Measurements from ENCODE around the gene CFAP57.

The CFAP57 gene

GRCh38 chr1:43246466-43247213 lies 74.5 kb downstream of the CFAP57 start:
- DNase-seq (ENCODE audit: insufficient read length, low spot score): no peak
- TF ChIP-seq POU2F2 (IDR thresholded peaks at IDR 0.05; ENCODE audit: low read depth, low read length) (no peak), TAF1 (IDR thresholded peaks at IDR 0.05; ENCODE audit: low read depth, low read length) (no peak), POLR2AphosphoS5 (IDR thresholded peaks at IDR 0.05; ENCODE audit: low read depth, low read length) (no peak), SPI1 (IDR thresholded peaks at IDR 0.05; ENCODE audit: low read depth, low read length) (no peak), PAX5 (IDR thresholded peaks at IDR 0.05; ENCODE audit: insufficient read depth, low read length, severe bottlenecking) (no peak), POLR2A (IDR thresholded peaks at IDR 0.05; ENCODE audit: low read depth, low read length) (no peak)
- no peak for FAIRE-seq

- FAIRE-seq: no peak
- DNase-seq (ENCODE audit: insufficient read length, low spot score): no peak
- TF ChIP-seq POLR2AphosphoS5 (IDR thresholded peaks at IDR 0.05; ENCODE audit: low read depth, low read length): no peak
- TF ChIP-seq POLR2A (IDR thresholded peaks at IDR 0.05; ENCODE audit: low read depth, low read length): no peak
- TF ChIP-seq SPI1 (IDR thresholded peaks at IDR 0.05; ENCODE audit: low read depth, low read length): no peak
- no peak for TF ChIP-seq TAF1 (IDR thresholded peaks at IDR 0.05; ENCODE audit: low read depth, low read length)
- no peak for TF ChIP-seq PAX5 (IDR thresholded peaks at IDR 0.05; ENCODE audit: insufficient read depth, low read length, severe bottlenecking)
- no peak for TF ChIP-seq POU2F2 (IDR thresholded peaks at IDR 0.05; ENCODE audit: low read depth, low read length)
Observed at GRCh38 chr1:43247256-43247921, 75.3 kb downstream of the CFAP57 start.

GRCh38 chr1:43250351-43250761 lies 78.2 kb downstream of the CFAP57 start:
- DNase-seq (ENCODE audit: insufficient read length, low spot score) (no peak), FAIRE-seq (no peak)
- TF ChIP-seq POLR2AphosphoS5 (IDR thresholded peaks at IDR 0.05; ENCODE audit: low read depth, low read length): no peak
- TF ChIP-seq POU2F2 (IDR thresholded peaks at IDR 0.05; ENCODE audit: low read depth, low read length): no peak
- TF ChIP-seq PAX5 (IDR thresholded peaks at IDR 0.05; ENCODE audit: insufficient read depth, low read length, severe bottlenecking): no peak
- TF ChIP-seq SPI1 (IDR thresholded peaks at IDR 0.05; ENCODE audit: low read depth, low read length): no peak
- no peak for TF ChIP-seq TAF1 (IDR thresholded peaks at IDR 0.05; ENCODE audit: low read depth, low read length)
- no peak for TF ChIP-seq POLR2A (IDR thresholded peaks at IDR 0.05; ENCODE audit: low read depth, low read length)

GRCh38 chr1:43251024-43251423 lies 78.9 kb downstream of the CFAP57 start:
- DNase-seq (ENCODE audit: insufficient read length, low spot score) (no peak), FAIRE-seq (no peak)
- no peak for TF ChIP-seq SPI1 (IDR thresholded peaks at IDR 0.05; ENCODE audit: low read depth, low read length)
- TF ChIP-seq POLR2A (IDR thresholded peaks at IDR 0.05; ENCODE audit: low read depth, low read length): no peak
- no peak for TF ChIP-seq PAX5 (IDR thresholded peaks at IDR 0.05; ENCODE audit: insufficient read depth, low read length, severe bottlenecking)
- no peak for TF ChIP-seq POU2F2 (IDR thresholded peaks at IDR 0.05; ENCODE audit: low read depth, low read length)
- TF ChIP-seq TAF1 (IDR thresholded peaks at IDR 0.05; ENCODE audit: low read depth, low read length): no peak
- TF ChIP-seq POLR2AphosphoS5 (IDR thresholded peaks at IDR 0.05; ENCODE audit: low read depth, low read length): no peak

GRCh38 chr1:43252225-43252624 lies 80.1 kb downstream of the CFAP57 start:
- no peak for DNase-seq (ENCODE audit: insufficient read length, low spot score)
- FAIRE-seq: no peak
- TF ChIP-seq PAX5 (IDR thresholded peaks at IDR 0.05; ENCODE audit: insufficient read depth, low read length, severe bottlenecking): no peak
- no peak for TF ChIP-seq POU2F2 (IDR thresholded peaks at IDR 0.05; ENCODE audit: low read depth, low read length)
- no peak for TF ChIP-seq TAF1 (IDR thresholded peaks at IDR 0.05; ENCODE audit: low read depth, low read length)
- TF ChIP-seq SPI1 (IDR thresholded peaks at IDR 0.05; ENCODE audit: low read depth, low read length): no peak
- TF ChIP-seq POLR2A (IDR thresholded peaks at IDR 0.05; ENCODE audit: low read depth, low read length): no peak
- TF ChIP-seq POLR2AphosphoS5 (IDR thresholded peaks at IDR 0.05; ENCODE audit: low read depth, low read length): no peak

GRCh38 chr1:43253173-43253572 lies 81.0 kb downstream of the CFAP57 start:
- no peak for DNase-seq (ENCODE audit: insufficient read length, low spot score)
- no peak for TF ChIP-seq TAF1 (IDR thresholded peaks at IDR 0.05; ENCODE audit: low read depth, low read length)
- no peak for TF ChIP-seq POU2F2 (IDR thresholded peaks at IDR 0.05; ENCODE audit: low read depth, low read length)
- TF ChIP-seq SPI1 (IDR thresholded peaks at IDR 0.05; ENCODE audit: low read depth, low read length): no peak
- no peak for TF ChIP-seq PAX5 (IDR thresholded peaks at IDR 0.05; ENCODE audit: insufficient read depth, low read length, severe bottlenecking)
- TF ChIP-seq POLR2A (IDR thresholded peaks at IDR 0.05; ENCODE audit: low read depth, low read length): no peak
- TF ChIP-seq POLR2AphosphoS5 (IDR thresholded peaks at IDR 0.05; ENCODE audit: low read depth, low read length): no peak
- FAIRE-seq: no peak

- DNase-seq (ENCODE audit: insufficient read length, low spot score) (no peak), FAIRE-seq (no peak)
- no peak for TF ChIP-seq SPI1 (IDR thresholded peaks at IDR 0.05; ENCODE audit: low read depth, low read length)
- TF ChIP-seq POLR2AphosphoS5 (IDR thresholded peaks at IDR 0.05; ENCODE audit: low read depth, low read length): no peak
- no peak for TF ChIP-seq PAX5 (IDR thresholded peaks at IDR 0.05; ENCODE audit: insufficient read depth, low read length, severe bottlenecking)
- no peak for TF ChIP-seq POLR2A (IDR thresholded peaks at IDR 0.05; ENCODE audit: low read depth, low read length)
Observed at GRCh38 chr1:43253876-43254275, 81.7 kb downstream of the CFAP57 start.

- no peak for DNase-seq (ENCODE audit: insufficient read length, low spot score)
- TF ChIP-seq PAX5 (IDR thresholded peaks at IDR 0.05; ENCODE audit: insufficient read depth, low read length, severe bottlenecking): no peak
- no peak for TF ChIP-seq TAF1 (IDR thresholded peaks at IDR 0.05; ENCODE audit: low read depth, low read length)
- TF ChIP-seq POLR2AphosphoS5 (IDR thresholded peaks at IDR 0.05; ENCODE audit: low read depth, low read length): no peak
- no peak for TF ChIP-seq SPI1 (IDR thresholded peaks at IDR 0.05; ENCODE audit: low read depth, low read length)
- TF ChIP-seq POLR2A (IDR thresholded peaks at IDR 0.05; ENCODE audit: low read depth, low read length): no peak
- no peak for TF ChIP-seq POU2F2 (IDR thresholded peaks at IDR 0.05; ENCODE audit: low read depth, low read length)
- FAIRE-seq: no peak
Observed at GRCh38 chr1:43255438-43256210, 83.5 kb downstream of the CFAP57 start.

Measured in GM12891 (cell line).